ENCODE results near the gene HDAC5.
A peak's percentile ranks its signal among the peaks of the same experiment; 100 is the strongest.

- TF ChIP-seq SIN3A (IDR thresholded peaks at IDR 0.05; ENCODE audit: borderline replicate concordance, insufficient read depth, low read length), result no peak
- 0 out of 2 replicates have a peak, but pooled peaks have one; percentile 8 for TF ChIP-seq POLR2AphosphoS5 (IDR thresholded peaks at IDR 0.05; ENCODE audit: low read depth, low read length)
- TF ChIP-seq REST (IDR thresholded peaks at IDR 0.05; ENCODE audit: insufficient read depth in 1 of 2, low read depth in 2 of 2, low read length in 2 of 2), result no peak
These were observed 53.4 kb downstream of the HDAC5 start for GRCh38 chr17:44069974-44070454.
